ENCODE results near the gene MISP3.
"Not testable (repeated sequence)": the region's sequence is repeated elsewhere in the genome, so short reads cannot be mapped to it uniquely, and the experiment has no call there.

Gene MISP3

GRCh38 chr19:14072535-14073260 lies at the start of gene MISP3:
Gene MISP3 (plus strand): TSS chr19:14072786. CDS start chr19:14073310, 524 bp downstream.
- DNase-seq (ENCODE audit: low spot score): peak; percentile 16

- peak; percentile 20 for DNase-seq (ENCODE audit: low spot score)
Observed at GRCh38 chr19:14023404-14024235, 49.0 kb upstream of the MISP3 start.

- not testable (repeated sequence) for DNase-seq (ENCODE audit: low spot score)
Observed at GRCh38 chr19:14026652-14027192, 45.9 kb upstream of the MISP3 start.

GRCh38 chr19:14027856-14028450 lies 44.6 kb upstream of the MISP3 start, which contains the start of gene RLN3:
Gene RLN3 (plus strand): TSS chr19:14028148. CDS start chr19:14028205, 57 bp downstream.
- no peak for DNase-seq (ENCODE audit: low spot score)

GRCh38 chr19:14028901-14029300 lies 43.7 kb upstream of the MISP3 start:
- DNase-seq (ENCODE audit: low spot score): no peak

GRCh38 chr19:14030997-14031718 lies 41.4 kb upstream of the MISP3 start:
- DNase-seq (ENCODE audit: low spot score): peak; percentile 87

- DNase-seq (ENCODE audit: low spot score): peak; percentile 85
Observed at GRCh38 chr19:14031719-14032480, 40.7 kb upstream of the MISP3 start, which contains the start of gene IL27RA. Gene IL27RA (plus strand): TSS chr19:14031762. CDS start chr19:14031873, 111 bp downstream.

GRCh38 chr19:14033946-14034345 lies 38.6 kb upstream of the MISP3 start:
- no peak for DNase-seq (ENCODE audit: low spot score)

- DNase-seq (ENCODE audit: low spot score): not testable (repeated sequence)
Observed at GRCh38 chr19:14035159-14035558, 37.4 kb upstream of the MISP3 start.

- DNase-seq (ENCODE audit: low spot score): no peak
Observed at GRCh38 chr19:14035706-14036105, 36.9 kb upstream of the MISP3 start.

- no peak for DNase-seq (ENCODE audit: low spot score)
Observed at GRCh38 chr19:14039181-14039580, 33.4 kb upstream of the MISP3 start.

- DNase-seq (ENCODE audit: low spot score): peak; percentile 70
Observed at GRCh38 chr19:14042659-14043608, 29.7 kb upstream of the MISP3 start.

GRCh38 chr19:14047866-14048265 lies 24.7 kb upstream of the MISP3 start:
- DNase-seq (ENCODE audit: low spot score): not testable (repeated sequence)

GRCh38 chr19:14048443-14049153 lies 24.0 kb upstream of the MISP3 start:
- peak; percentile 81 for DNase-seq (ENCODE audit: low spot score)

- no peak for DNase-seq (ENCODE audit: low spot score)
Observed at GRCh38 chr19:14050512-14050911, 22.1 kb upstream of the MISP3 start.

GRCh38 chr19:14050961-14051360 lies 21.6 kb upstream of the MISP3 start:
- DNase-seq (ENCODE audit: low spot score): not testable (repeated sequence)

- no peak for DNase-seq (ENCODE audit: low spot score)
Observed at GRCh38 chr19:14051980-14052379, 20.6 kb upstream of the MISP3 start.

- no peak for DNase-seq (ENCODE audit: low spot score)
Observed at GRCh38 chr19:14052470-14052869, 20.1 kb upstream of the MISP3 start.

- DNase-seq (ENCODE audit: low spot score): no peak
Observed at GRCh38 chr19:14053032-14053431, 19.6 kb upstream of the MISP3 start.
